Epithelial cell of prostate (primary cell): ENCODE measurements around the gene GPR35.
"Not testable (repeated sequence)": the region's sequence is repeated elsewhere in the genome, so short reads cannot be mapped to it uniquely, and the experiment has no call there.

ENCODE experiments used
- DNase-seq: peaks from one replicate; pipeline ENCODE4 v3.0.0-alpha.2; 2011; ENCODE audit warnings: low read depth, low spot score
- H3K27ac ChIP-seq: fragments of 450-650 bp; 2 replicates; pipeline ENCODE4 v1.5.1; 2017; ENCODE audit warnings: mild to moderate bottlenecking

GPR35 gene

DNA sequence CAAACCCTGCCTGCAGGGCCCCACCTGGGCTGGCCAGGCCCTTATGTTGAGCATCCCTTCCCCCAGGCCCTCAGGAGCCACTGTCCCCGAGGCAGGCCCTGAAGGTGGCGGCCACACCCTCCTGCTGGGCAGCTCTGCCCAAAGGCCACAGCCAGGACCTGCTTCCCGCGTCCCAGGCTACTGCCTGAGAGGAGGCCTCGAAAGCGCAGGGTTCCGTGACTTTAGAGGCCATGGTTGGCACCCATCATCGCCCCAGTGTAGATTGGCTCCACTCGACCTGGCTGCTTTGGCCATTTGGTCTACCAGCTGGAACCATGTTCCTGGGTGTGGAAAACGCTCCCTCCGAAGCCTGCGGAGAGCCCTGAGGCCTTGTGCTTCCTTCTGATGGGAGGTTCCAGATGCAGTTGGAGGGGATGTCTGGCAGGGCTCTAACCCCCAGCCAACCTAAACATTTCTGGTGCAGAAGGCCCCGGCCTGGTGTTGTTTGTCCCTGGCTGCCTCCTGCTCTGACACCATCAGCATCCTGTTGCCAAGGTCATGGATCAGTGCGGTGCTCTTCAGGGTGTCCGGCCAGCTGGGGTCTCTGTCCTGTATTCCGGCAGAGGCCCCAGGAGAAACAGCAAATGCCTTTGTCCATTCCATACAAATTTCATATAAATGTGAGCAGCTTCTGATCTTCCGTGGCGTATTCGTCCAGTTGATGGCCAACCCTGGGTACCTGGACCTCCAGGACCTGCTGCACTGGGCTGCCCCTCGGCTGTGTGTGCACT is 24.0 kb upstream of the GPR35 start:
- H3K27ac ChIP-seq = no peak overlapping the region
- DNase-seq = no peak

DNA sequence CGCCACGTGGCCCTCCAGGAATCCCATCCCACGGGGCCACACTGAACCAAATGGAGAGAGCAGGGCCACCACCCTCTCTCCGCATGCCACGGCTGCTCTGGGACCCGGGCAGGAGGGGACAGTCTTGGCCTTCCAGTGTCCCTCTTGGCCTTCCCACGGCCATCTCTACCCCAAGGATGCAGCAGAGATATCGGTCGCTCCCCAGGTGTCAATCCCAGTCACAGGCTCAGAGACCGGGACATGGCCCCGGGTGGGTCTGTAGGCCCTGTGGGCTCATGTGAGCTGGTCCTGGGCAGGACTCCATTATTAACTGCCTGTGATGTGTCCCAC is 23.5 kb upstream of the GPR35 start:
- H3K27ac ChIP-seq = no peak overlapping the region
- no peak for DNase-seq

DNA sequence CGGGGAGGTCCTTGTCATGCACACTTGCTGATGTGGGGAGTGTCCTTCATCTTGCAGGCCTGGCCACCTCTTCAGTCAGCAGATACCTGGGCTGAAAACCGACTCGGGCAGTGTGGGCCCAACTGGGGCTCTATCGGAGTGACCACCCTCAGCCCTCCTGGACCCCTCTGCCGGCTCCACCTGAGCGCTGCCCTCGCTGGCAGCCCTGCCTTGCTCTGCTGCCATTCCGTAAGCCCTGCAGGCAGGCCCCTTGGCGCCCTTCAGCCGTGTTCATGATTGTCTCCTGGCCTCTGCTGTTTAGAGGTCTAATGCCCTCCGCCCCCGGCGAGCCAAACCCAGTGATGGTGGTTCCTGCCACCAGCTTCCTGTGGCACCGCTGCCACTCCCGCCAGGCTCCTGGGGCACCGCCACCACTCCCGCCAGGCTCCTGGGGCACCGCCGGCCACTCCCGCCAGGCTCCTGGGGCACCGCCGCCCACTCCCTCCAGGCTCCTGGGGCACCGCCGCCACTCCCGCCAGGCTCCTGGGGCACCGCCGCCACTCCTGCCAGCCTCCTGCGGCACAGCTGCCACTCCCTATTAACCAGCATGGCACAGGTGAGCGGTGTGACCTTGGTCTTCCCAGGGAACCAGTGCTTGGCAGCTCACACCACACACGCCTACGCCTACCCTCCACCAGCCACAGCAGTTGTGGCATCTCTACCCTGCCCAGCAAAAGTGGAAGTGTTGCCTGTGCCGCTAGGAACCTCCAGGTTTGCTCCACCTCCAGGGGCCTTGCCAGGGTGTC is 22.8 kb upstream of the GPR35 start:
- no peak for DNase-seq
- H3K27ac ChIP-seq = no peak overlapping the region

- DNase-seq = no peak
- H3K27ac ChIP-seq = no peak overlapping the region
Observed at GRCh38 chr2:240603081-240603835, 22.0 kb upstream of the GPR35 start.

DNA sequence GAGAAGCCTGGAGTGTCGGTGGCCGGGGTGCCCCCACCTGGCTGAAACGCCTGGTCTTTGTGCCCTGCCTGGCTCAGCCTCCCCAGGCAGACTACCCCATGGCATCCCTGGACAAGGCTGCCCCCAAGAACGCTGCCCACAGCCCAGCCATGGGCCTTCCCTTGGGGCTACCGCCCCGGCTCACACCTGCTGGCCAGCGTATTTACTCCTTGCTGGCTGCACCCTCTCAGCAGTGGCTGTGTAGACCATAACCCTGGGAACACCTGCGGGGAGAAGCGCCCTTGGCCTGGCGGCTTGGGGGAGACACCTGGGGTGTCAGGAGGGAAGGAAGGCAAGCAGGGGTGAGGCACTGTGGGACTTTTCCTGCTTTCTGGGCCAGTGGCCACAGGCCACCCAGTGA is 21.4 kb upstream of the GPR35 start:
- H3K27ac ChIP-seq = no peak overlapping the region
- DNase-seq = no peak

DNA sequence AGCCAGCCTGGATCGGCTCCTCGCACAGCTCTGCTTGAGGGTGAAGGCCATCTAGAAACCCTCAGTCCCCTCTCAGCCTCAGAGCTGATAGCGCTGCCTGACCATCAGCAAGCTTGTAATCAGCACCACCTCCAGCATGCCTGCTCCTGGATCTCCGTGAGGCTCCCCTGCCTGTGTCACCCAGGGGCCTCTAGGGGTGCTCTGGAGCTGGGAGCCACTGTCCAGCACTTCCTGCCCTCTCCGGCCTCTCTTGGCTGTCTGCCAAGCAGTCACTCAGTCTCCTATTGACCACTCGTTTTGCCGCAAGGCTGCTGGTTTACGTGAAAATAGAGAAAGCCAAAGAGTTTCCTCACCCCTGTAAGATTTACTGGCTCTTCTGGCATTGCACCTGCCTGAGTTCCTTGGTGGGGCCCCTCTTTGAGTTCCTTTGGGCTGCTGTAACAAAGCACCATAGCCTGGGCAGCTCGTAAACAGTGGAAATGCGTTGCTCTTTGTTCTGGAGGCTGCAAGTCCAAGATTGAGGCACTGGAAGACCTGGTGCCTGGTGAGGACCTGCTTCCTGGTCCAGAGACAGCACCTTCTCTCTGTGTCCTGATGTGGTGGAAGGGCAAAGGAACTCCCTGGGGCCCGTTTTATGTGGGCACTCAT is 20.9 kb upstream of the GPR35 start:
- no peak for DNase-seq
- no peak overlapping the region for H3K27ac ChIP-seq

DNA sequence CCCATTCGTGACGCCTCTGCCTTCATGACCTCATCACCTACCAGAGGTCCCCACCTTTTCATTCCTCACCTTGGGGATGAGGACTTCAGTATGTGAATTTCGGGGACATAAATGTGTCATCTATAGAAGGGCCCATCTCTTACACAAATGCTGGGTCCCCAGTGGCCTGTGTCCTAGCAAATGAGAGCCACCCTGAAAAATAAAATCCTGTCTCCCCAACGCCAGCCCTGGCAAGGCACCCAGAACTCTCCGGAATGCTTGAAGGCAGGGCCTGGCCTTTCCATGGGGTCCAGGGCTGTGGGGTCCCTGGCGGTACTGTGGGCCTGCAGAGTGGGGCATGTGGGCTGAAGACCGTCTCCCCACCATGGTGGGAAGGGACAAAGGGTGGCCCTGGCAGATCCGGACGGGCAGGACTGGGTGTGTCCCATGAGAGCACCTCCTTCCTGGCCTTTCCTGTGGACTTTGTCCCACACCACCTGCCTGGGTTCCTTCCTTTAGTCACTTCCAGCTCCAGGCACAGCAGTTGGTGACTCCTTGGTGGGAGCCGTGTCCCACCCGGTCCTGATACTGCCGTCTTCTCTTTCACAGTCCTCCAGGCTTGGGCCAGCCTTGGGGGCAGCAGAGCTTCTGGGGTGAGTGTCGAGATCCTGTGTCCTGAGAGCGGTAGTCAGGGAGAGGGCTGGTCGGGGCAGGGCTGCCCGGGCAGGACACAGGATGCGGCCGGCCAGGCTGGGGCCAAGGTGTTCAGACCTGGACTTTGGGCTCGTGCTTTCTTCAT is 20.2 kb upstream of the GPR35 start:
- H3K27ac ChIP-seq = no peak overlapping the region
- DNase-seq = no peak

- no peak for DNase-seq
- H3K27ac ChIP-seq = no peak overlapping the region
Observed at GRCh38 chr2:240605867-240606743, 19.2 kb upstream of the GPR35 start.

DNA sequence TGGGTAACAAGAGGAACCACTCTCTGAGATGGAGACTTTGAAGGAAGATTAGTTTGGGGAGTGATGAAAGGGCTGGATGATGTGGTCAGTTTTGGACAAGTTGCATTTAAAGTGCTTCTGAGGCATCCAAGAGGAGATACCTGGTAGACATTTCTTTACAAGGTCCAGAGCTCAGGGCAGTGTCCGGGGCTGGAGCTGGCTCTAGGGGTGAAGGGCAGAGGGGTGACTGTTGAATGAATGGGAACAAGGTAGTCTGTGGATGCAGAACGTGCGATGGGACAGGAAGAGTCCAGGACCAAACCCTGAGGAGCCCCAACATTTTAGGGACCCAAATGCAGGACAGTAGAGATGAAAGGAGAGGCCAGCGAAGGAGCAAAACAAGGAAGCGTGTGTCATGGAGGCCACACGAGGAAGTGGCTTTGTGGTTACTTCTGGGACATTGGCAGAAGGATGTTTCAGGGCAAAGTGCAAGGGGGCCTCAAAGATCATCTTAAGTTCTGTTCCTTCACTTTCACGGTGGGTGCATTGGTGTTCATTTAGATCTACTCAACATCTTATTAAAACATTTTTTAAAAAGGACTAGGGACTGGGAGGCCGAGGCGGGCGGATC is 13.6 kb upstream of the GPR35 start:
- no peak for DNase-seq
- H3K27ac ChIP-seq = no peak overlapping the region

GRCh38 chr2:240613781-240614180 is 11.5 kb upstream of the GPR35 start:
- no peak for DNase-seq
- H3K27ac ChIP-seq = no peak overlapping the region

DNA sequence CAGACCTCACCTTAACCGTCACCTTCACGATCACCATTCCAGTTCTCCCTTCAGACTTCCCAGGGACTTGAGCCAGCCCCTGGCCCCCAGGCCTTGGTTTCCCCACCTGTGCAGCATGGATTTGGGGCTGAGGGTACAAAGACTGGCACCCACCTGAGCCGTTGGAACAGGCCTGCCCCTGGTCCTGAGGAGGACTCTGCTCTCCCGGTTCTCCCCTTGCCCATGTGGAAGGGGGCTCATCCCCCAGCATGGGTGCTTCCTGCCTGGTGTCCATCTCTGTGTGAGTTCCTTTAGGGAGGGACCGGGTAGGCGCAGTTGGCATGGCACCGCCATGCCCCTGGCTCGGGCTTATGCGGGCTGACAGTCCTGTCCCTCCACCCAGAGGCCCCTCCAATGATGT is 10.9 kb upstream of the GPR35 start:
- no peak for DNase-seq
- H3K27ac ChIP-seq = no peak overlapping the region

DNA sequence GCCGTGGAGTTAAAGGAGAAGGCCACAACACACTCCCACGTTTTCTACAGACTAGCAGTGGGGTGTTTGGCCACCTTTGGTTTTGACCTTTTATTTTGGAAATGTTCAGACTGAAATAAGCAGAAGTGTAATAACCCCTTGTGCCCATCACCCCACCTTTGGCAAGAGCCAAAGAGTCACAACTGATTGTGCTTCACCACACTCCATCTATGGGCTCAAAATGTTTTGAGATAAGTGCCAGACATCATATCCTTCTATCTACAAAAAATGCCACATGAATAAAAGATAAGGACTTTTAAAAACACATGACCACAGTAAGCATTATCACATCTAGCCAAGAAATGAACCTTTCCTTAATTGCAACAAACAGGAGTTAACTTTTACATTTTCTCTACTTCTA is 9.9 kb upstream of the GPR35 start:
- H3K27ac ChIP-seq = no peak overlapping the region
- no peak for DNase-seq

DNA sequence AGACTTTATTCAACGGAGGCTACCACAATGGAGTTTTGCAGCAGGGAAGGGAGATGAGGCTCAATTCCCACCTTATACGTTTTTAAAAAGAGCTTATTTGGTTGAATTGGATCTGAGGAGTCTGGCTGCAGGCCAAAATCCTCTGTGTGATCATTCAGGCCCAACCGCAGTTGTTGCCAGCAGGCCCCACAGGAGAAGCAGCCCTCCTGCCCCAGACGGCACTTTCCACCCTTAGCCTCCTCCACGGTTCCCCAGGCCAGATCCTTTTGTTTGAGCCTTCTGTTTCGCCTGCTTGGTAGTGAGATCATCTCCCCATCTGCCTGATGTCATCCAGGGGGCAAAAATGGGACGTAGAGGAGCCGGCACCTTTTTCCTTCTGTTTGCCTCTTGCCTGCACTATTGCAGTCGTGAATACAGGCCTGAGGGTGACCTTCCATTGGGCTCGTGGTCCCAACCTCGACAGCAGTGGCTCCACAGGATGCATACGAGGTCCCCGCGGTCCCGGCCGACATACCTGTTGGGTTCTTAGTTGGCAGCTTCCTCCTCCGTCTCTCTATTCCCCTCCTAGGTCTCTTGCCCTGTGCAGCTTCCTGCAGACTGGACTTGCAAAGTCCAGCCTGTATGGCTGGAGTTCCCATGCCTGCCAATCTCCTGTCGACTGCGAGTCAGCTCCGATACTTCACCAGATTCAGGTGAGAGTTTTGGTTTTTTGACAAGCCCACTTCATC is 9.3 kb upstream of the GPR35 start:
- H3K27ac ChIP-seq = no peak overlapping the region
- DNase-seq = no peak

DNA sequence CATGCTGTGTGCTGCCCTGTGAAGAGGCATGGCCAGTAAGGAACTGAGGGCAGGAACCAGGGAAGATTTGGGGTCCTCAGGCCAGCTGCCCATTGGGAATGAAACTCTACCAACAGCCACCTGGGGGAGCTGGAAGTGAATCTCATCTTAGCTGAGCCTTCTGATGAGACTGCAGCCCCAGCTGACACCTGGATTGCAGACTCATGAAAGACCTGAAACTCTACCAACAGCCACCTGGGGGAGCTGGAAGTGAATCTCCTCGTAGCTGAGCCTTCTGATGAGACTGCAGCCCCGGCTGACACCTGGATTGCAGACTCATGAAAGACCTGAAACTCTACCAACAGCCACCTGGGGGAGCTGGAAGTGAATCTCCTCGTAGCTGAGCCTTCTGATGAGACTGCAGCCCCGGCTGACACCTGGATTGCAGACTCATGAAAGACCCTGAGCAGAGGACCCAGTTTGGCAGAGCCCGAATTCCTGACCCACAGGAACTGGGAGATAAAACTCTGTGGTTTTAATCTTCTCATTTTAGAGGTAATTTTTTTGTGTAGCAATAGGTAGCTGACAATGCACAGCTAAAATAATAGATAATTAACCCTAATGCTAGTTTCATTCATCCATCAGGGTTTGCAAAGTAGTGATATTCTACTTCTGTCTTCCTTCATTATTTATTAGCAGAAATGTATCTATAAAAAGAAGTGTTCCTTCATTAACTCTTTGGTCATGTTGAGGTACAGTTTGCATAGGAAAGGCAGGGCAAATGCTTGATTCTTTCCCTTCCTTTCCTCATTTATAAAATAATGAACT is 8.2 kb upstream of the GPR35 start:
- not testable (repeated sequence) for H3K27ac ChIP-seq, DNase-seq

DNA sequence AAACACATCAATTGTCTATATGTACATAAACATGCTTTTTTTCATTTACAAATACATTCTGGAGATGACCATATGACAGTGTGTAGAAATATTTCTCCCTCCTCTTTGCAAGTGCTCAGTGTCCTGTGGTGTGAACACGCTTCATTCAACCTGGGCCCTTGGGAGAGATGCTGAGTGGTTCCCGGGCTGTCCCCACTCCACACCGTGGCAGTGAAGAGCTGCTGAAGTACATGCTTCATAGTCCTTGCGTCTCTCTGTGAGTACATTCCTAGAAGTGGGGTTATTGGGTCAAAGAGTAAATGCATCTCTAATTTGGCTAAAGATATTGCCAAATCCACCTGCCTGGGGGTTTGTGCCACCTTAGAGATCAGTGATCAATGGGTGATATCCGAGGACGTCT is 6.5 kb upstream of the GPR35 start:
- no peak for DNase-seq
- no peak overlapping the region for H3K27ac ChIP-seq

DNA sequence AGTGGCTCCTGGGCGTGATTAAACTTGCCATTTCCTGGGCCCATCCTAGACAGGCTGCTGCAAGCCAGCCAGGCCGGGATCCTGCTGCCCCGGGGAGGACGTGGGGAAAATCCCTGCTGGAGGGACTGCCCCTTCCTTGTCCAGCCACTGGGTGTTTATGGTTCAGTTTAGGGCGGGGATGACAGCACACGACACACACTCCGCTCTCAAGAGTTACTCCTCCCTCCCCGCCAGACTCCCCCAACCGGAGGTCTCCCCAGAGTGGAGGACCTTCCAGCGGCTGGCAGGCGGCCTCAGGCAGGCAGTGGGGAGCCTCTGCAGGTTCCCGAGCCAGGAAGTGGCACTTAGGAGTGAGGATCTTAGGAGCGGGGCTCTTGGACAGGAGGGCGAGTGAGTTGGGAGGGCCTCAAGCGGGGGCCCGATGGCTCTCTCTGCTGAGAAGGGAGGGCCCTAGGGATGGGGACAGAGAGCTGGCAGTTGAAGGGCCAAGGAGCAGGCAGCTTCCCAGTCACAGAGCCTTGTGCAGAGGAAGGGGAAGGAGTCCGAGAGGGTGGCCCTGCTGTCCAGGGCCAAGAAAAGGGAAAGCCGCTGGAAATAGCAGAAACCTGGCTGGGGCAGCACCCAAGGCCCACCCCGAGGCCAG is 5.7 kb upstream of the GPR35 start:
- H3K27ac ChIP-seq = no peak overlapping the region
- DNase-seq = no peak
